ENCODE results near the gene SPEN. TPM values are rescaled to one million over a fixed set of nuclear protein-coding genes. Genes with fewer than 3 reads are reported as not detected.

Gene SPEN
- total and polyA plus RNA-seq, 2 experiments from 2014 or later = 24.3 to 25.9 TPM

DNA sequence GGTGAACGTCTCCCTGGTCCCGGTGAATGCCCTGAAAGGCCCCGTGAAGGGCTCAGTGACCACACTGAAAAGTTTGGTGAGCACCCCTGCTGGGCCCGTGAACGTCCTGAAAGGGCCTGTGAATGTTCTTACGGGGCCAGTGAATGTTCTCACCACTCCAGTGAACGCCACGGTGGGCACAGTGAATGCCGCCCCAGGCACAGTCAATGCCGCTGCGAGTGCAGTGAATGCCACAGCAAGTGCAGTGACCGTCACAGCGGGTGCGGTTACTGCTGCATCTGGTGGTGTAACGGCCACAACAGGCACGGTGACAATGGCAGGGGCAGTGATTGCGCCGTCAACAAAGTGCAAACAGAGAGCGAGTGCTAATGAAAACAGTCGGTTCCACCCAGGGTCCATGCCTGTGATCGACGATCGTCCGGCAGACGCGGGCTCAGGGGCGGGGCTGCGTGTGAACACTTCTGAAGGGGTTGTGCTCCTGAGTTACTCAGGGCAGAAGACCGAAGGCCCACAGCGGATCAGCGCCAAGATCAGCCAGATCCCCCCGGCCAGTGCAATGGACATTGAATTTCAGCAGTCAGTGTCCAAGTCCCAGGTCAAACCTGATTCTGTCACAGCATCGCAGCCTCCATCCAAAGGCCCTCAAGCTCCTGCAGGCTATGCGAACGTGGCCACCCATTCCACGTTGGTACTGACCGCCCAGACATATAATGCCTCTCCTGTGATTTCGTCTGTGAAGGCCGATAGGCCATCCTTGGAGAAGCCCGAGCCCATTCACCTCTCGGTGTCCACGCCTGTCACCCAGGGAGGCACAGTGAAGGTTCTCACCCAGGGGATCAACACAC, 86.9 kb downstream of the SPEN start:
- DNase-seq (ENCODE audit: low spot score) = no peak
- Histone ChIP-seq H4K20me1 (ENCODE audit: insufficient read depth, poor library complexity, severe bottlenecking) (peaks cover 3% of the 10 kb centered on the region), H3K4me1 (ENCODE audit: insufficient read depth) (peaks cover 7% of the 10 kb centered on the region), H3K9me3 (ENCODE audit: low read depth) (no peaks in the 10 kb centered on the region), H3K4me2 (no peak overlapping the region), H3K79me2 (no peaks in the 10 kb centered on the region), H3K27ac (no peak overlapping the region), H3K4me3 (no peak overlapping the region), H2AFZ (no peak overlapping the region), H3K27me3 (no peaks in the 10 kb centered on the region), H3K36me3 (replicated peaks; ENCODE audit: insufficient read depth, low read depth) (no peaks in the 10 kb centered on the region), H3K9me2 (replicated peaks; ENCODE audit: insufficient read depth) (no peaks in the 10 kb centered on the region)
- TF ChIP-seq EZH2phosphoT487 (IDR thresholded peaks at IDR 0.05; ENCODE audit: low read depth, severe bottlenecking, unreplicated experiment) (no peak), EZH2 (IDR thresholded peaks at IDR 0.05; ENCODE audit: borderline replicate concordance) (no peak)
- TF ChIP-seq, protein P1, sequence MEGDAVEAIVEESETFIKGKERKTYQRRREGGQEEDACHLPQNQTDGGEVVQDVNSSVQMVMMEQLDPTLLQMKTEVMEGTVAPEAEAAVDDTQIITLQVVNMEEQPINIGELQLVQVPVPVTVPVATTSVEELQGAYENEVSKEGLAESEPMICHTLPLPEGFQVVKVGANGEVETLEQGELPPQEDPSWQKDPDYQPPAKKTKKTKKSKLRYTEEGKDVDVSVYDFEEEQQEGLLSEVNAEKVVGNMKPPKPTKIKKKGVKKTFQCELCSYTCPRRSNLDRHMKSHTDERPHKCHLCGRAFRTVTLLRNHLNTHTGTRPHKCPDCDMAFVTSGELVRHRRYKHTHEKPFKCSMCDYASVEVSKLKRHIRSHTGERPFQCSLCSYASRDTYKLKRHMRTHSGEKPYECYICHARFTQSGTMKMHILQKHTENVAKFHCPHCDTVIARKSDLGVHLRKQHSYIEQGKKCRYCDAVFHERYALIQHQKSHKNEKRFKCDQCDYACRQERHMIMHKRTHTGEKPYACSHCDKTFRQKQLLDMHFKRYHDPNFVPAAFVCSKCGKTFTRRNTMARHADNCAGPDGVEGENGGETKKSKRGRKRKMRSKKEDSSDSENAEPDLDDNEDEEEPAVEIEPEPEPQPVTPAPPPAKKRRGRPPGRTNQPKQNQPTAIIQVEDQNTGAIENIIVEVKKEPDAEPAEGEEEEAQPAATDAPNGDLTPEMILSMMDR (IDR thresholded peaks at IDR 0.05; ENCODE audit: poor library complexity) = no peak
- WGBS (ENCODE audit: low lambda C conversion rate, missing lambda C conversion rate) = 94% methylated on average over 42 of the region's 42 CpGs

DNA sequence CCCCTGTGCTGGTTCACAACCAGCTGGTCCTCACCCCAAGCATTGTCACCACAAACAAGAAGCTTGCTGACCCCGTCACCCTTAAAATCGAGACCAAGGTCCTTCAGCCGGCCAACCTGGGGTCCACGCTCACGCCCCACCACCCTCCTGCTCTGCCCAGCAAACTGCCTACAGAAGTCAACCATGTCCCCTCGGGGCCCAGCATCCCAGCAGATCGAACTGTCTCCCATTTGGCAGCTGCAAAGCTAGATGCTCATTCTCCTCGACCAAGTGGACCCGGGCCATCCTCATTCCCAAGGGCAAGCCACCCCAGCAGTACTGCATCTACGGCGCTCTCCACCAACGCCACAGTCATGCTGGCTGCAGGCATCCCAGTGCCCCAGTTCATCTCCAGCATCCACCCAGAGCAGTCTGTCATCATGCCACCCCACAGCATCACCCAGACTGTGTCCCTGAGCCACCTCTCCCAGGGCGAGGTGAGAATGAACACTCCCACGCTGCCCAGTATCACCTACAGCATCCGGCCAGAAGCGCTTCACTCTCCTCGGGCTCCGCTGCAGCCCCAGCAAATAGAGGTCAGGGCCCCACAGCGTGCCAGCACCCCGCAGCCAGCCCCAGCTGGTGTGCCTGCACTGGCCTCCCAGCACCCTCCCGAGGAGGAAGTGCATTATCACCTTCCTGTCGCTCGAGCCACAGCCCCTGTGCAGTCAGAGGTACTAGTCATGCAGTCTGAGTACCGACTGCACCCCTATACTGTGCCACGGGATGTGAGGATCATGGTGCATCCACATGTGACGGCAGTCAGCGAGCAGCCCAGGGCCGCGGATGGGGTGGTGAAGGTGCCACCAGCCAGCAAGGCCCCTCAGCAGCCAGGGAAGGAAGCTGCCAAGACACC, 87.8 kb downstream of the SPEN start:
- no peak overlapping the region for H3K4me2 ChIP-seq
- WGBS (ENCODE audit: low lambda C conversion rate, missing lambda C conversion rate) = 98% methylated on average over 26 of the region's 29 CpGs
- H3K27me3 ChIP-seq = no peaks in the 10 kb centered on the region
- H3K36me3 ChIP-seq (replicated peaks; ENCODE audit: insufficient read depth, low read depth) = no peaks in the 10 kb centered on the region
- H3K4me1 ChIP-seq (ENCODE audit: insufficient read depth) = peaks cover 7% of the 10 kb centered on the region
- TF ChIP-seq, protein P1 (IDR thresholded peaks at IDR 0.05; ENCODE audit: poor library complexity) = no peak
- TF ChIP-seq EZH2 (IDR thresholded peaks at IDR 0.05; ENCODE audit: borderline replicate concordance) (no peak), EZH2phosphoT487 (IDR thresholded peaks at IDR 0.05; ENCODE audit: low read depth, severe bottlenecking, unreplicated experiment) (no peak)
- H3K4me3 ChIP-seq = no peak overlapping the region
- no peaks in the 10 kb centered on the region for H3K9me2 ChIP-seq (replicated peaks; ENCODE audit: insufficient read depth)
- peaks cover 3% of the 10 kb centered on the region for H4K20me1 ChIP-seq (ENCODE audit: insufficient read depth, poor library complexity, severe bottlenecking)
- H3K27ac ChIP-seq = no peak overlapping the region
- no peak overlapping the region for H2AFZ ChIP-seq
- H3K9me3 ChIP-seq (ENCODE audit: low read depth) = no peaks in the 10 kb centered on the region
- no peaks in the 10 kb centered on the region for H3K79me2 ChIP-seq
- DNase-seq (ENCODE audit: low spot score) = no peak

DNA sequence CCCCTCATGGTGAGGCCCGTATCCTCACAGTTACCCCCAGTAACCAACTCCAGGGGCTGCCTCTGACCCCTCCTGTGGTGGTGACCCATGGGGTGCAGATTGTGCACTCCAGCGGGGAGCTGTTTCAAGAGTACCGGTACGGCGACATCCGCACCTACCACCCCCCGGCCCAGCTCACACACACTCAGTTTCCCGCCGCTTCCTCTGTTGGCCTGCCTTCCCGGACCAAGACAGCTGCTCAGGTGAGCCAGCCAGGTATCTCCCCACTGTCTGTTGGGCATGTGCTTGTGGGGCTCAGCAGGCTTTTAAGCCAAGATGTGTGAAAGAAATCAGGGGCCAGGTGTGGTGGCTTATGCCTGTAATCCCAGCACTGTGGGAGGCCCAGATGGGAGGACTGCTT, 88.5 kb downstream of the SPEN start:
- H3K9me2 ChIP-seq (replicated peaks; ENCODE audit: insufficient read depth) = no peaks in the 10 kb centered on the region
- WGBS (ENCODE audit: low lambda C conversion rate, missing lambda C conversion rate) = 98% methylated on average over 10 of the region's 10 CpGs
- no peaks in the 10 kb centered on the region for H3K36me3 ChIP-seq (replicated peaks; ENCODE audit: insufficient read depth, low read depth)
- H2AFZ ChIP-seq = no peak overlapping the region
- no peaks in the 10 kb centered on the region for H3K27me3 ChIP-seq
- H3K4me3 ChIP-seq = no peak overlapping the region
- peaks cover 7% of the 10 kb centered on the region for H3K4me1 ChIP-seq (ENCODE audit: insufficient read depth)
- H3K9me3 ChIP-seq (ENCODE audit: low read depth) = no peaks in the 10 kb centered on the region
- H3K79me2 ChIP-seq = no peaks in the 10 kb centered on the region
- H3K27ac ChIP-seq = no peak overlapping the region
- DNase-seq (ENCODE audit: low spot score) = no peak
- no peak overlapping the region for H3K4me2 ChIP-seq
- TF ChIP-seq EZH2phosphoT487 (IDR thresholded peaks at IDR 0.05; ENCODE audit: low read depth, severe bottlenecking, unreplicated experiment) (no peak), EZH2 (IDR thresholded peaks at IDR 0.05; ENCODE audit: borderline replicate concordance) (no peak)
- TF ChIP-seq, protein P1 (IDR thresholded peaks at IDR 0.05; ENCODE audit: poor library complexity) = no peak
- H4K20me1 ChIP-seq (ENCODE audit: insufficient read depth, poor library complexity, severe bottlenecking) = peaks cover 3% of the 10 kb centered on the region
